A549 treated with dexamethasone at 1 μM for 4 hours (cell line): Measurements from ENCODE around the gene MRPL46. TPM values are rescaled to one million over a fixed set of nuclear protein-coding genes. Genes with fewer than 3 reads are reported as not detected.

Experiments
- total RNA-seq: library from RNA; stranded (reverse); fragments of 200-300 nt; extraction: Qiagen RNA extraction; gene quantifications from 5 replicates; pipeline ENCODE4 v1.2.3, GENCODE V29; 2022

The MRPL46 gene
- 51.8 to 62.5 TPM (median 55.1 TPM) in 5 replicates for total RNA-seq

DNA sequence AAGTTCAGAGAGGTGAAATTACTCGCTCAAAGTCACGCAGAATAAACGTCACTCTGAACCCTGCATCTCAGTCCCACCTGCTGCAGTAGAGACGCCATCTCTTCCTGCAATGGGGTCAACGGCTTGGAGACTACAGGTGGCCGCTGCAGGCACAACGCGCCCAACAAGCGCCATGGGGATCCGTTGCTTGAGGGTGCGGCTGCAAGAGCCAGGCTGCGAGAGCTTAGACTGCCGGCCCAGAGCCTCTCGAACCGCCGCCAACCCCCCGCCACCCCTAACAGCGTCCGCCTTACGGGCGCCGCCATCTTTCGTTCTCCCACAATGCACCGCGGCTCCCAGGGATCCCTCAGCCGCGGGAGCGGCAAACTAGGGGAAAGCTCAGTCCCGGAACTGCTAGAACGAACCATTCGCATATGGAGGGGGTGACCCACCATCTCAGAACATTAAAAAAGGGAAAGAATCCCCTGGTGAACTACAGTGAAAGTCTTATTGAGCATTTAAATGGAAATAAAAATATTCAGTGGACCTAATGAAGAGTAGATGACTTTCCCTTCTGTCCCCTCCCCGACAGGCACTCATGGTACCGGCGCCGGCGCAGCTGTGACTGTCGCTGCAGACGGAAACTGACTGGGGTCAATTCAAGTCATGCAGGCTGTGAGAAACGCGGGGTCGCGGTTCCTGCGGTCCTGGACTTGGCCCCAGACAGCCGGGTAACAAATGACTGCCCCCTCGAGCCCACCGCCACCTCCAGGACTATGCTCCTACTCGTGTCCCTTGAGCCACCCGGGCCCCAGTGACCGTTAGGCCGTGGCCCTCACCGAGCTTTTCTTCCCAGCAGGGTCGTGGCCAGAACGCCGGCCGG is at the start of gene MRPL46, which contains the start of gene MRPS11:
Gene MRPL46, minus strand, starts transcription at position 316 of the 862 bp plus-strand sequence. Its CDS starts 11 bp downstream, at position 305.
Gene MRPS11, plus strand, starts transcription at position 636 of the 862 bp plus-strand sequence. Its CDS starts 10 bp downstream, at position 646.

Other genes with a start within 250 kb of the MRPL46 start
- gene NTRK3, start 210.6 kb downstream of the MRPL46 start, total RNA-seq, result 16.4 to 27.2 TPM (median 22.9 TPM) in 5 replicates
- 93.7 to 103 TPM (median 95.7 TPM) in 5 replicates for gene MRPS11, start 320 bp upstream of the MRPL46 start, total RNA-seq
- 5.6 to 6.5 TPM (median 6.0 TPM) in 5 replicates for gene DET1, start 79.3 kb upstream of the MRPL46 start, total RNA-seq
- 72.5 to 84.1 TPM (median 79.5 TPM) in 5 replicates for gene AEN, start 154.0 kb upstream of the MRPL46 start, total RNA-seq
- 32.2 to 43.2 TPM (median 39.9 TPM) in 5 replicates for gene ISG20, start 171.6 kb upstream of the MRPL46 start, total RNA-seq